ENCODE results near the gene VAV3. TPM values are rescaled to one million over a fixed set of nuclear protein-coding genes. Genes with fewer than 3 reads are reported as not detected.

VAV3 gene
- total RNA-seq, 1 donor from 2014 or later, result 0.12 TPM

DNA sequence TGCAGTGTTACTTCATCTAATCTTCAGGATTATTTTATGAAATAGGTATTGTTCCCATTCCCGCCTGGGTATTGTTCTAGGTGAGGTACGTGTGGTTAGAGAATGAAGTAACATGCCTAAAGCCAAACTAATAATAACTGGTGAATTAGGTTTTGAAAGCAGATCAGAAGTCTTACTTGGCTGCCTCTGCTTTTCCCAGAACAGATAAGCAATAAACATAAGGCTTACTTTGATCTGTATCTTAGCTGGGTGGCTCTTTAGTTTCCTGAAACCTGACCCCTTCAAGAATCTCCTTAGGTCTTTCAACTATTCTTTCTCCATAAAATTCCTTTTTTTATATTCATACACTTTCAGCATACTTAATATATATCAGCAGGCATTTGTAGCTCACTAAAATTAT, 65.3 kb downstream of the VAV3 start:
- Mint-ChIP-seq H3K4me3 (ENCODE audit: unreplicated experiment) (no peak overlapping the region), H3K9me3 (ENCODE audit: low read depth) (no peaks in the 10 kb centered on the region), H3K27me3 (ENCODE audit: low read depth) (peaks cover 11% of the 10 kb centered on the region), H3K36me3 (ENCODE audit: low read depth) (no peaks in the 10 kb centered on the region), H3K4me1 (ENCODE audit: low read depth) (no peaks in the 10 kb centered on the region), H3K27ac (ENCODE audit: unreplicated experiment) (no peak overlapping the region)
- DNase-seq (ENCODE audit: low spot score), result no peak
- TF ChIP-seq, protein P1, sequence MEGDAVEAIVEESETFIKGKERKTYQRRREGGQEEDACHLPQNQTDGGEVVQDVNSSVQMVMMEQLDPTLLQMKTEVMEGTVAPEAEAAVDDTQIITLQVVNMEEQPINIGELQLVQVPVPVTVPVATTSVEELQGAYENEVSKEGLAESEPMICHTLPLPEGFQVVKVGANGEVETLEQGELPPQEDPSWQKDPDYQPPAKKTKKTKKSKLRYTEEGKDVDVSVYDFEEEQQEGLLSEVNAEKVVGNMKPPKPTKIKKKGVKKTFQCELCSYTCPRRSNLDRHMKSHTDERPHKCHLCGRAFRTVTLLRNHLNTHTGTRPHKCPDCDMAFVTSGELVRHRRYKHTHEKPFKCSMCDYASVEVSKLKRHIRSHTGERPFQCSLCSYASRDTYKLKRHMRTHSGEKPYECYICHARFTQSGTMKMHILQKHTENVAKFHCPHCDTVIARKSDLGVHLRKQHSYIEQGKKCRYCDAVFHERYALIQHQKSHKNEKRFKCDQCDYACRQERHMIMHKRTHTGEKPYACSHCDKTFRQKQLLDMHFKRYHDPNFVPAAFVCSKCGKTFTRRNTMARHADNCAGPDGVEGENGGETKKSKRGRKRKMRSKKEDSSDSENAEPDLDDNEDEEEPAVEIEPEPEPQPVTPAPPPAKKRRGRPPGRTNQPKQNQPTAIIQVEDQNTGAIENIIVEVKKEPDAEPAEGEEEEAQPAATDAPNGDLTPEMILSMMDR (IDR thresholded peaks at IDR 0.05), result no peak

DNA sequence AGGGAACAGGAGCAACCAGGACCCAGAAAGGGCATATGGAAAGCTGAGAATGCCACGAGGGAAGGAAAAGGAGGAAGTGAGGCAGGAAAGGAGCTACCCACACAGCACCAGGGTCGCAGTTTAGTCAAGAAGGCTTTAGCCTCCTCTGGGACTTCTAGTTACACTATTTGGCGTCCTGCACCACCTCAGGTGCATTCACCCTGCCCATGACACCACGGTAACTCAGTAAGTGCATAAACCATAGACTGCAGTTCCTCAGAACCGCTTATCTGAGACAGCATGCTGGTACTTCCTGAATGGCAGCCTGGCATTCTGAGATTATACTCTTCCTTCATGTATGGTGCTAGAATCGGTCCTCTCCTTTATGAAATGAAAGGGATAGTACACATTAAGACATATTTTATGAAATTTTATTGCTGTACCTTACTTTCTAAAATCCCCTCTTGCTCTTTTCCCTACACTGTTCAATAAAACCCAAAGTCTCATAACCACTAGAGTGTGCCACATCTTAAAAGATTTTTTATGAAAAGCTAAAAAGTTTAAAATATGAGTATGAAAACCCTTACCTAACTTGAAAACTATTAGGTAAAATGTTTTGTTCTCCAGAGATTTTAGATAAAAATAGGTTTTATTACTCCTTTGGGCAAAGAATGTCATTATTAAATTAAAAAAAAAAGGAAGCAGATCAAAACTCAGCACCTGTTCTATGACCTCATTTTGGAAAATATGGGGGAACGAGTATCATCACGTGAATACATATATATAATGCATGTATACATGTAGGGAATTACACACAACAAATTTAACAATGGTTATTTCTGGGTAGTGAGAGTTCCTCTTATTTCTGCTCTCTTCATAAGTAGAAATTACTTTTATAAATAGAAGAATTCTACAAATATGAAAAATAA, 67.3 kb downstream of the VAV3 start:
- H3K9me3 Mint-ChIP-seq (ENCODE audit: low read depth), result no peaks in the 10 kb centered on the region
- no peak overlapping the region for H3K27ac Mint-ChIP-seq (ENCODE audit: unreplicated experiment)
- H3K36me3 Mint-ChIP-seq (ENCODE audit: low read depth), result no peaks in the 10 kb centered on the region
- TF ChIP-seq, protein P1 (IDR thresholded peaks at IDR 0.05), result no peak
- H3K4me3 Mint-ChIP-seq (ENCODE audit: unreplicated experiment), result no peak overlapping the region
- H3K27me3 Mint-ChIP-seq (ENCODE audit: low read depth), result peaks cover 5% of the 10 kb centered on the region
- H3K4me1 Mint-ChIP-seq (ENCODE audit: low read depth), result peaks cover 5% of the 10 kb centered on the region
- no peak for DNase-seq (ENCODE audit: low spot score)

GRCh38 chr1:107896936-107897335, 68.0 kb downstream of the VAV3 start:
- H3K4me1 Mint-ChIP-seq (ENCODE audit: low read depth), result peaks cover 7% of the 10 kb centered on the region
- TF ChIP-seq, protein P1 (IDR thresholded peaks at IDR 0.05), result no peak

GRCh38 chr1:107896401-107896800, 68.6 kb downstream of the VAV3 start:
- H3K4me1 Mint-ChIP-seq (ENCODE audit: low read depth), result peaks cover 7% of the 10 kb centered on the region
- H3K27ac Mint-ChIP-seq (ENCODE audit: unreplicated experiment), result no peak overlapping the region
- H3K36me3 Mint-ChIP-seq (ENCODE audit: low read depth), result no peaks in the 10 kb centered on the region
- H3K4me3 Mint-ChIP-seq (ENCODE audit: unreplicated experiment), result no peak overlapping the region
- H3K27me3 Mint-ChIP-seq (ENCODE audit: low read depth), result peaks cover 5% of the 10 kb centered on the region
- DNase-seq (ENCODE audit: low spot score), result no peak
- no peaks in the 10 kb centered on the region for H3K9me3 Mint-ChIP-seq (ENCODE audit: low read depth)
- TF ChIP-seq, protein P1 (IDR thresholded peaks at IDR 0.05), result no peak

More at GRCh38 chr1:107896936-107897335, 68.0 kb downstream of the VAV3 start:
- Mint-ChIP-seq H3K27ac (ENCODE audit: unreplicated experiment) (no peak overlapping the region), H3K36me3 (ENCODE audit: low read depth) (no peaks in the 10 kb centered on the region), H3K4me3 (ENCODE audit: unreplicated experiment) (no peak overlapping the region), H3K27me3 (ENCODE audit: low read depth) (peaks cover 5% of the 10 kb centered on the region), H3K9me3 (ENCODE audit: low read depth) (no peaks in the 10 kb centered on the region)
- no peak for DNase-seq (ENCODE audit: low spot score)

GRCh38 chr1:107895403-107896191, 69.4 kb downstream of the VAV3 start:
- H3K9me3 Mint-ChIP-seq (ENCODE audit: low read depth), result no peaks in the 10 kb centered on the region
- peaks cover 7% of the 10 kb centered on the region for H3K4me1 Mint-ChIP-seq (ENCODE audit: low read depth)
- TF ChIP-seq, protein P1 (IDR thresholded peaks at IDR 0.05), result no peak
- DNase-seq (ENCODE audit: low spot score), result no peak
- H3K27ac Mint-ChIP-seq (ENCODE audit: unreplicated experiment), result no peak overlapping the region
- H3K4me3 Mint-ChIP-seq (ENCODE audit: unreplicated experiment), result no peak overlapping the region
- H3K36me3 Mint-ChIP-seq (ENCODE audit: low read depth), result no peaks in the 10 kb centered on the region
- H3K27me3 Mint-ChIP-seq (ENCODE audit: low read depth), result peaks cover 5% of the 10 kb centered on the region
